ENCODE data around the gene SLC25A6.
"Not testable (repeated sequence)": the region's sequence is repeated elsewhere in the genome, so short reads cannot be mapped to it uniquely, and the experiment has no call there.

Gene SLC25A6

DNA sequence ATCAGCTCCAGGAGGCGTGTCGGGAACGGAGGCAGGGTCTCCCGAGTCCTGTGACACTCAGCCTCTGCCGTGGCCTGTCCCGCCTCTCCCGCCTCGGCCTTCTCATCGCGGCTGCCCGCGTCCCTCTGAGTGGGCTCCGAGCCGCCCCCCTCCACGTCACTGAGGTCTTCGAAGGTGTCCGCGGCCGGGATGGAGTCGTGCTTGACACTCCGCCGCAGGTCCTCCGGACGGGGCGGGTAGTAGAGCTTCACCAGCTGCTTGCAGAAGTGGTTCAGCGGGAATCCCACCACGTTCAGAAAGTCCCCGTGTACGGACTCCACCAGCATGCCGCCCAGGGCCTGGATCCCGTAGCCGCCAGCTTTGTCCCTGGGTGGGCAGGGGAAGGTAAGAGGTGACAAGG, 35.8 kb upstream of the SLC25A6 start:
- TF ChIP-seq, protein P1, sequence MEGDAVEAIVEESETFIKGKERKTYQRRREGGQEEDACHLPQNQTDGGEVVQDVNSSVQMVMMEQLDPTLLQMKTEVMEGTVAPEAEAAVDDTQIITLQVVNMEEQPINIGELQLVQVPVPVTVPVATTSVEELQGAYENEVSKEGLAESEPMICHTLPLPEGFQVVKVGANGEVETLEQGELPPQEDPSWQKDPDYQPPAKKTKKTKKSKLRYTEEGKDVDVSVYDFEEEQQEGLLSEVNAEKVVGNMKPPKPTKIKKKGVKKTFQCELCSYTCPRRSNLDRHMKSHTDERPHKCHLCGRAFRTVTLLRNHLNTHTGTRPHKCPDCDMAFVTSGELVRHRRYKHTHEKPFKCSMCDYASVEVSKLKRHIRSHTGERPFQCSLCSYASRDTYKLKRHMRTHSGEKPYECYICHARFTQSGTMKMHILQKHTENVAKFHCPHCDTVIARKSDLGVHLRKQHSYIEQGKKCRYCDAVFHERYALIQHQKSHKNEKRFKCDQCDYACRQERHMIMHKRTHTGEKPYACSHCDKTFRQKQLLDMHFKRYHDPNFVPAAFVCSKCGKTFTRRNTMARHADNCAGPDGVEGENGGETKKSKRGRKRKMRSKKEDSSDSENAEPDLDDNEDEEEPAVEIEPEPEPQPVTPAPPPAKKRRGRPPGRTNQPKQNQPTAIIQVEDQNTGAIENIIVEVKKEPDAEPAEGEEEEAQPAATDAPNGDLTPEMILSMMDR (IDR thresholded peaks at IDR 0.05; ENCODE audit: control insufficient read depth, extremely low read depth, insufficient read depth), result no peak
- DNase-seq (ENCODE audit: low read depth), result no peak
- H3K4me3 ChIP-seq (ENCODE audit: low read depth, low read length), result no peak overlapping the region

DNA sequence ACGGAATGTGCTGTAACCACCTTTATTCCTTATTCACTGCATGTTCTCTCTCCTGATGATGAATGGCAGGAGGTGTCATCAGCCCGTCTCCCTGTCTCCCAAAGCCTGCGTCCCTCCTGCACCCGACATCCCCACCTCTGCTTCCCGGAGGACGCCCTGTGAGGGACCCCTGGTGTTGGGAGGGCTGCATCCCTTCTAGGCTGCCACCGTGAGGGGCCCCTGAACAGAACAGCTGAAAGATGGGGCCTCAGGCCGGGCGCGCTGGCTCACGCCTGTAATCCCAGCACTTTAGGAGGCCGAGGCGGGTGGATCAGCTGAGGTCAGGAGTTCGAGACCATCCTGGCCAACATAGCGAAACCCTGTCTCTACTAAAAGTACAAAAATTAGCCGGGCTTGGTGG, 34.4 kb upstream of the SLC25A6 start:
- H3K4me3 ChIP-seq (ENCODE audit: low read depth, low read length); DNase-seq (ENCODE audit: low read depth): not testable (repeated sequence)

- TF ChIP-seq, protein P1 (IDR thresholded peaks at IDR 0.05; ENCODE audit: control insufficient read depth, extremely low read depth, insufficient read depth), result no peak
- no peak overlapping the region for H3K4me3 ChIP-seq (ENCODE audit: low read depth, low read length)
- no peak for DNase-seq (ENCODE audit: low read depth)
These were observed 33.5 kb upstream of the SLC25A6 start for GRCh38 chrX:1425381-1425780.

GRCh38 chrX:1424147-1424851, 32.4 kb upstream of the SLC25A6 start:
- TF ChIP-seq, protein P1 (IDR thresholded peaks at IDR 0.05; ENCODE audit: control insufficient read depth, extremely low read depth, insufficient read depth), result no peak
- no peak for DNase-seq (ENCODE audit: low read depth)
- no peak overlapping the region for H3K4me3 ChIP-seq (ENCODE audit: low read depth, low read length)

DNA sequence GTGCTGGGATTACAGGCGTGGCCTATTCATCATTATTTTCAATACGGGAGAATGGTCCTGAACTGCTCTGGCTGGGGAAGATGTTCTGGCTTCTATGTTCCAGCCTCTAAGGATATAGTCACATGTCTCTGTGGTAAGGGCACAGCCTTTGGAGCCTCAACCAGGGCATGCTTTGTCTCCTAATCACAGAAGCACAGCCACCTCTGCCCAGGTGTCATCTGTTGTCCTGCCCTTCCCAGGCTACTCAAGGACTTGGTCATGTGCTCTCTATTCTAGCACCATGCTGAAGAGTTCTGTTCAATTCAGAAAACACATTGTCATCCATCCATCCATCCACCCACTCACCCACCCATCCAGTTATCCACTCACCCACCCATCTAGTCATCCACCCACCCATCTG, 31.3 kb upstream of the SLC25A6 start:
- no peak for DNase-seq (ENCODE audit: low read depth)
- H3K4me3 ChIP-seq (ENCODE audit: low read depth, low read length), result no peak overlapping the region
- TF ChIP-seq, protein P1 (IDR thresholded peaks at IDR 0.05; ENCODE audit: control insufficient read depth, extremely low read depth, insufficient read depth), result no peak

DNA sequence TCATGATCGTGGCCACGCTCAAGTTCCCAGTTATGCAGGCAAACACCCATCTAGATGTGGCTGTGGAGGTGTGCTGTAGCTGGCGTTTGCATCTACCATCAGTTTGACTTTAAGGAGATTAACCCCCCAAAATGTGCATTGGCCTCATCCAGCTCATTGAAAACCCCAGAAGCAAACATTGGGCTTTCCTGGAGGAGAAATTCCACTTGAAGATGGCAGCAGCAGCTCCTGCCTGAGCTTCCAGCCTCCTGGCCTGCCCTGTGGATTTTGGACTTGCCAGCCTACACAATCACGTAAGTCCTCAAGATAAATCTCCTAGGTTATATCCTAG, 30.2 kb upstream of the SLC25A6 start:
- DNase-seq (ENCODE audit: low read depth), result no peak
- H3K4me3 ChIP-seq (ENCODE audit: low read depth, low read length), result no peak overlapping the region
- TF ChIP-seq, protein P1 (IDR thresholded peaks at IDR 0.05; ENCODE audit: control insufficient read depth, extremely low read depth, insufficient read depth), result no peak

GRCh38 chrX:1421433-1422134, 29.7 kb upstream of the SLC25A6 start:
- TF ChIP-seq, protein P1 (IDR thresholded peaks at IDR 0.05; ENCODE audit: control insufficient read depth, extremely low read depth, insufficient read depth), result no peak
- no peak overlapping the region for H3K4me3 ChIP-seq (ENCODE audit: low read depth, low read length)
- DNase-seq (ENCODE audit: low read depth), result no peak

Data from LNCaP clone FGC (cell line).